Smooth muscle cell (in vitro differentiated cells): ENCODE data around the gene CHST7. TPM values are rescaled to one million over a fixed set of nuclear protein-coding genes. Genes with fewer than 3 reads are reported as not detected.

Experiments used
- DNase-seq: peaks from one replicate; lab custom pipeline; 2025; ENCODE audit not compliant: unreplicated experiment; lab: John Stamatoyannopoulos, UW
- H2AFZ ChIP-seq: fragments of 200-600 bp; sonication (generic); 2 replicates; pipeline ENCODE4 v1.6.0; 2016; ENCODE audit warnings: antibody characterized with exemption, low read depth, mild to moderate bottlenecking
- H3F3A ChIP-seq: fragments of 200-600 bp; sonication (generic); 2 replicates; pipeline ENCODE4 v1.6.0; 2017; ENCODE audit warnings: antibody characterized with exemption, low read depth
- H3K27ac ChIP-seq: fragments of 200-600 bp; sonication (generic); 2 replicates; pipeline ENCODE4 v1.5.1; 2016; ENCODE audit warnings: low read depth, mild to moderate bottlenecking
- H3K27me3 ChIP-seq: fragments of 200-600 bp; sonication (generic); 2 replicates; pipeline ENCODE4 v1.6.1; 2016; ENCODE audit warnings: low read depth, mild to moderate bottlenecking
- H3K36me3 ChIP-seq: fragments of 200-600 bp; sonication (generic); 2 replicates; pipeline ENCODE4 v1.5.1; 2016; ENCODE audit warnings: low read depth
- H3K4me1 ChIP-seq: fragments of 200-600 bp; sonication (generic); 2 replicates; pipeline ENCODE4 v1.5.1; 2016; ENCODE audit warnings: low read depth
- H3K4me2 ChIP-seq: fragments of 200-600 bp; sonication (generic); 2 replicates; pipeline ENCODE4 v1.6.0; 2016; ENCODE audit warnings: mild to moderate bottlenecking
- H3K4me3 ChIP-seq: fragments of 200-600 bp; sonication (generic); 2 replicates; pipeline ENCODE4 v1.5.1; 2016; ENCODE audit warnings: mild to moderate bottlenecking
- H3K79me2 ChIP-seq: fragments of 200-600 bp; sonication (generic); 2 replicates; pipeline ENCODE4 v1.6.0; 2016; ENCODE audit warnings: low read depth, mild to moderate bottlenecking
- H3K9ac ChIP-seq: fragments of 200-600 bp; sonication (generic); 2 replicates; pipeline ENCODE4 v1.6.0; 2016; ENCODE audit warnings: low read depth
- H3K9me3 ChIP-seq: fragments of 200-600 bp; sonication (generic); replicated peaks from 2 replicates; pipeline ENCODE4 v1.5.1; 2016; ENCODE audit warnings: low read depth
- H4K20me1 ChIP-seq: fragments of 200-600 bp; sonication (generic); 2 replicates; pipeline ENCODE4 v1.6.0; 2016; ENCODE audit warnings: low read depth
- CTCF ChIP-seq: fragments of 200-600 bp; sonication (generic); IDR thresholded peaks from 2 replicates; pipeline ENCODE4 v1.5.1; 2017; ENCODE audit warnings: borderline replicate concordance, mild to moderate bottlenecking, antibody characterized with exemption; ENCODE audit not compliant: insufficient read depth, poor library complexity, severe bottlenecking
- WGBS: methylation state at CpG from one replicate; pipeline ENCODE4 v1.1.7; 2016; ENCODE audit warnings: low lambda C conversion rate; 5-methylcytosine and 5-hydroxymethylcytosine counted together
- polyA plus RNA-seq: library from polyadenylated mRNA; unstranded; fragments of >200 nt; fragmentation: Nextera tagmentation; extraction: Ambion mirVana; gene quantifications from 2 replicates; pipeline ENCODE4 v1.2.1, GENCODE V29; 2016
- total RNA-seq: library from RNA; depleted of rRNA; stranded (reverse); fragments of >200 nt; gene quantifications from 2 replicates; pipeline ENCODE4 v1.2.3, GENCODE V29; 2014

Gene CHST7
- total and polyA plus RNA-seq, 2 experiments from 2014 or later: 7.0 to 9.3 TPM

GRCh38 chrX:46575991-46576392 lies 2.4 kb downstream of the CHST7 start:
- TF ChIP-seq CTCF: no peak
- H3K9me3 ChIP-seq: no peaks in the 10 kb centered on the region
- 32% methylated on average over 5 of the region's 6 CpGs for WGBS
- H3K36me3 ChIP-seq: no peaks in the 10 kb centered on the region
- no peaks in the 10 kb centered on the region for H3K79me2 ChIP-seq
- H3K9ac ChIP-seq: no peak overlapping the region
- H3K4me2 ChIP-seq: peak overlapping the region; percentile 84
- H3K27ac ChIP-seq: no peak overlapping the region
- no peak overlapping the region for H3K4me3 ChIP-seq
- no peaks in the 10 kb centered on the region for H3K4me1 ChIP-seq
- H3F3A ChIP-seq: no peaks in the 10 kb centered on the region
- H2AFZ ChIP-seq: no peak overlapping the region
- H3K27me3 ChIP-seq: no peaks in the 10 kb centered on the region
- peaks cover 6% of the 10 kb centered on the region for H4K20me1 ChIP-seq
- no peak for DNase-seq

- no peak overlapping the region for H3K9ac ChIP-seq
- H3K27me3 ChIP-seq: no peaks in the 10 kb centered on the region
- H2AFZ ChIP-seq: no peak overlapping the region
- H4K20me1 ChIP-seq: peaks cover 6% of the 10 kb centered on the region
- H3K4me3 ChIP-seq: no peak overlapping the region
- 66% methylated on average over 3 of the region's 3 CpGs for WGBS
- no peak for TF ChIP-seq CTCF
- no peaks in the 10 kb centered on the region for H3F3A ChIP-seq
- H3K4me1 ChIP-seq: no peaks in the 10 kb centered on the region
- no peak for DNase-seq
- H3K9me3 ChIP-seq: no peaks in the 10 kb centered on the region
- H3K36me3 ChIP-seq: no peaks in the 10 kb centered on the region
- H3K27ac ChIP-seq: no peak overlapping the region
- no peak overlapping the region for H3K4me2 ChIP-seq
- no peaks in the 10 kb centered on the region for H3K79me2 ChIP-seq
These were observed 2.9 kb downstream of the CHST7 start for GRCh38 chrX:46576458-46576857.

GRCh38 chrX:46577221-46578005 lies 3.8 kb downstream of the CHST7 start:
- H3K27me3 ChIP-seq: no peaks in the 10 kb centered on the region
- H3K4me2 ChIP-seq: no peak overlapping the region
- H3F3A ChIP-seq: no peaks in the 10 kb centered on the region
- 64% methylated on average over 7 of the region's 7 CpGs for WGBS
- no peaks in the 10 kb centered on the region for H3K4me1 ChIP-seq
- H3K27ac ChIP-seq: no peak overlapping the region
- TF ChIP-seq CTCF: no peak
- no peak for DNase-seq
- H3K9me3 ChIP-seq: no peaks in the 10 kb centered on the region
- no peaks in the 10 kb centered on the region for H3K36me3 ChIP-seq
- peaks cover 6% of the 10 kb centered on the region for H4K20me1 ChIP-seq
- H3K79me2 ChIP-seq: no peaks in the 10 kb centered on the region
- H3K9ac ChIP-seq: no peak overlapping the region
- H3K4me3 ChIP-seq: no peak overlapping the region
- no peak overlapping the region for H2AFZ ChIP-seq

GRCh38 chrX:46579250-46579649 lies 5.7 kb downstream of the CHST7 start:
- H3K9ac ChIP-seq: no peak overlapping the region
- no peaks in the 10 kb centered on the region for H3F3A ChIP-seq
- no peak overlapping the region for H3K27ac ChIP-seq
- no peaks in the 10 kb centered on the region for H3K79me2 ChIP-seq
- no peaks in the 10 kb centered on the region for H3K9me3 ChIP-seq
- H2AFZ ChIP-seq: no peak overlapping the region
- no peak for DNase-seq
- H3K4me3 ChIP-seq: no peak overlapping the region
- no peak for TF ChIP-seq CTCF
- peaks cover 8% of the 10 kb centered on the region for H3K4me1 ChIP-seq
- H4K20me1 ChIP-seq: peaks cover 6% of the 10 kb centered on the region
- no peak overlapping the region for H3K4me2 ChIP-seq
- H3K27me3 ChIP-seq: no peaks in the 10 kb centered on the region
- 89% methylated on average over 1 of the region's 1 CpG for WGBS
- H3K36me3 ChIP-seq: no peaks in the 10 kb centered on the region
